Measurements from ENCODE around the gene SLC17A4.

The SLC17A4 gene

DNA sequence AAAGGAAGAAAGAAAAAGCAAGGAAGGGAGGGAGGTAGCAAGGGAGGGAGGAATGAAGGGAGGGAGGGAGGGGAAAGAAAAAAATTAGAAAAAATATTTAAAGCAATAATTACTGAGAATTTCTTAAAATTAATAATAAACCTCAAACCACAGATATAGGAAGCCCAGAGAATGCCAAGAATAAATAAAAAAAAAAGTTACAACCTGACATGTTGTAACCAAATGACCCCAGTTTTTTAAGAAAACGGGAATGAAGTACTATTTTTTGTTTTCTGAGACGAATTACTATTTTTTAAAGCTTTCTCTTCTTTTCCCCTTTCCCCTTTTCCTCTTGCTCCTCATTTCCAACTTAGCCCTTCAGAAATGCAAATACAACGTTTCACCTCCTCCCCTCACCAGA is 60.7 kb downstream of the SLC17A4 start:
- DNase-seq (ENCODE audit: low read depth), result no peak

GRCh38 chr6:25816252-25816651 is 61.7 kb downstream of the SLC17A4 start:
- DNase-seq (ENCODE audit: low read depth), result no peak

DNA sequence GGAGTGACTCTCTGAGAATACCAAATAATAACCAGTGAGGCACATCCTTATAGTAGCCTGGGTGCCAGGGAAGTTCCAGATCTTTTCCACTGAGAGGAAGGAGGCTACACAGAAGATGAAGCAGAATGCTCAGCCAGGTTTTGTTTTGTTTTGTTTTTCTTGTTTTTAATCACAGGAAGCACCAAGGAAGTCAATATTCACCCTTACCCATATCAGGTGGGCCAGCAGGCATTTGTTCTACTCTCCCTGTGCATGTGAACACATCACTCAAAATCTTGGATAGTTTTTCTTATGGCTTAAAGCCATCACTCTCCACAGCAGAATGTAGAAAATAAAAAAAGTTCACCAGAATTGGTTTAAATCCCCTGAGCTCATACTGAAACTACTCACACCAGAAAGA is 66.8 kb downstream of the SLC17A4 start:
- no peak for DNase-seq (ENCODE audit: low read depth)

DNA sequence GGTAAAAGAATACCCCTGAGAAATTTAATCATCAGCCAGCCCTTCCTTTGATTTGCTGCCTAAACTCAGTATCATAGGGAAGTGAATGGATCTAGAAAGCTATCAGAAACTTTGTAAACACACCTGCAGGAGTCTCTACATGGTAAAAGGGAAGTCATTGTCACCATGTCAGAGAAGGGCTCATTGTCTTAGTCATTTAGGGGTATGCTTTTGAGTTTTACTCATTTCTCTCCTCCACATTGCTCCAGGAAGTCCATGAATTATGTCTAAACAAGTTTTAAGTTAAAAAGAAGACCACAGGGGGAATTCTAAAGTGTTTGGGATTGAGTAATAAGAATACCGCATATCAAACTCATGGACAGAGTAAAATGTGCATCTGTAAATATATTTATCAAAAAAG is 74.8 kb downstream of the SLC17A4 start:
- no peak for DNase-seq (ENCODE audit: low read depth)

GRCh38 chr6:25830458-25830857 is 75.9 kb downstream of the SLC17A4 start:
- no peak for DNase-seq (ENCODE audit: low read depth)
